Peyer's patch (tissue), 4 donors: Measurements from ENCODE around the gene TMEM88.

Experiments used
- CTCF ChIP-seq, 6 experiments: fragments of 450-650 bp in 4 of 6; fragments of 200-600 bp in 2 of 6; sonication (generic) in 1 of 6; IDR thresholded peaks; one replicate each; pipeline ENCODE4 v1.5.1; 2017 to 2019; ENCODE audit warnings: antibody characterized with exemption in 6 of 6, mild to moderate bottlenecking in 3 of 6, moderate library complexity in 1 of 6
- POLR2A ChIP-seq, 2 donors: fragments of 450-650 bp; IDR thresholded peaks; one replicate each; pipeline ENCODE4 v1.5.1; 2017; ENCODE audit warnings: antibody characterized with exemption in 2 of 2, mild to moderate bottlenecking in 2 of 2, moderate library complexity in 2 of 2

- TF ChIP-seq CTCF (IDR thresholded peaks at IDR 0.05) (no peak), POLR2A (IDR thresholded peaks at IDR 0.05) (no peak)
These were observed 29.0 kb downstream of the TMEM88 start for GRCh38 chr17:7883781-7884386.
